Tibial artery (tissue), 4 donors: Measurements from ENCODE around the gene IFNA5.
A peak's percentile ranks its signal among the peaks of the same experiment; 100 is the strongest.

ENCODE experiments used
- DNase-seq, 2 donors: peaks; one replicate each; pipeline ENCODE4 v3.0.0-alpha.2; 2019
- H3K27ac ChIP-seq, 2 donors: fragments of 200-600 bp; sonication (generic) in 1 of 2; 1 replicate in 1 of 2; 2 replicates in 1 of 2; pipeline ENCODE4 v1.5.1; 2018 to 2019; ENCODE audit warnings: mild to moderate bottlenecking in 1 of 2
- H3K27me3 ChIP-seq, 2 donors: fragments of 200-600 bp; sonication (generic) in 1 of 2; one replicate each; pipeline versions ENCODE4 v1.5.1 to v1.6.0; 2016 to 2019
- H3K36me3 ChIP-seq, 3 donors: fragments of 200-600 bp; sonication (generic) in 2 of 3; one replicate each; pipeline ENCODE4 v1.5.1; 2016 to 2019; ENCODE audit warnings: mild to moderate bottlenecking in 2 of 3
- H3K4me1 ChIP-seq, 4 donors: fragments of 200-600 bp; sonication (generic) in 2 of 4; 1 replicate in 3 of 4; 2 replicates in 1 of 4; pipeline ENCODE4 v1.5.1; 2016 to 2019
- H3K4me3 ChIP-seq, 2 donors: fragments of 200-600 bp; sonication (generic) in 1 of 2; 1 replicate in 1 of 2; 2 replicates in 1 of 2; pipeline ENCODE4 v1.5.1; 2018 to 2019; ENCODE audit warnings: mild to moderate bottlenecking in 2 of 2
- H3K9me3 ChIP-seq, 3 donors: fragments of 200-600 bp; sonication (generic) in 1 of 3; one replicate each; pipeline ENCODE4 v1.5.1; 2016 to 2019
- CTCF ChIP-seq, 2 experiments: fragments of 200-600 bp in 1 of 2; fragments of 450-650 bp in 1 of 2; IDR thresholded peaks; one replicate each; pipeline ENCODE4 v1.5.1; 2017 to 2019; ENCODE audit warnings: antibody characterized with exemption in 2 of 2, mild to moderate bottlenecking in 1 of 2, moderate library complexity in 1 of 2
- intact Hi-C: fragments of 100-400 bp; cut with DNase I; formaldehyde crosslinking; loops from one replicate; pipeline ENCODE4 v1.15.0; 2023; ENCODE audit warnings: low total_unique reads

Gene IFNA5

GRCh38 chr9:21322911-21323461, 17.9 kb upstream of the IFNA5 start:
- DNase-seq: no peak
- no peaks in the 10 kb centered on the region for H3K27me3 ChIP-seq
- no peak overlapping the region for H3K4me3 ChIP-seq
- H3K27ac ChIP-seq: no peak overlapping the region
- H3K36me3 ChIP-seq: peaks cover 0 to 40% (median 18%) of the 10 kb centered on the region in 3 donors
- TF ChIP-seq CTCF (IDR thresholded peaks at IDR 0.05): no peak
- H3K9me3 ChIP-seq: no peaks in the 10 kb centered on the region
- H3K4me1 ChIP-seq: peaks cover 0 to 13% (median 2%) of the 10 kb centered on the region in 4 donors
- intact Hi-C loops: loop anchor here (5.0 to 10.0 kb wide), 2 partner anchors 72 to 469 kb away; no protein-coding TSS in a partner anchor

GRCh38 chr9:21320465-21320864, 15.4 kb upstream of the IFNA5 start:
- no peak overlapping the region for H3K27ac ChIP-seq
- no peak overlapping the region for H3K4me3 ChIP-seq
- no peaks in the 10 kb centered on the region for H3K9me3 ChIP-seq
- no peak for TF ChIP-seq CTCF (IDR thresholded peaks at IDR 0.05)
- no peak for DNase-seq
- intact Hi-C loops: loop anchor here (5.0 to 10.0 kb wide), 2 partner anchors 74 to 472 kb away; no protein-coding TSS in a partner anchor
- H3K27me3 ChIP-seq: no peaks in the 10 kb centered on the region
- peaks cover 0 to 13% (median 0%) of the 10 kb centered on the region in 4 donors for H3K4me1 ChIP-seq
- H3K36me3 ChIP-seq: peaks cover 0 to 40% (median 18%) of the 10 kb centered on the region in 3 donors

GRCh38 chr9:21317956-21318923, 13.1 kb upstream of the IFNA5 start:
- Histone ChIP-seq H3K9me3 (no peaks in the 10 kb centered on the region), H3K4me3 (no peak overlapping the region), H3K27ac (no peak overlapping the region), H3K27me3 (no peaks in the 10 kb centered on the region), H3K4me1 (peaks cover 0 to 13% (median 0%) of the 10 kb centered on the region in 4 donors), H3K36me3 (peaks cover 0 to 26% (median 10%) of the 10 kb centered on the region in 3 donors)
- peak; percentile 49 to 57 for TF ChIP-seq CTCF (IDR thresholded peaks at IDR 0.05)
- no peak for DNase-seq
- intact Hi-C loops: no loop called here

- TF ChIP-seq CTCF (IDR thresholded peaks at IDR 0.05): no peak
- peaks cover 0 to 13% (median 0%) of the 10 kb centered on the region in 4 donors for H3K4me1 ChIP-seq
- H3K36me3 ChIP-seq: peaks cover 0 to 12% (median 9%) of the 10 kb centered on the region in 3 donors
- no peak overlapping the region for H3K27ac ChIP-seq
- H3K9me3 ChIP-seq: no peaks in the 10 kb centered on the region
- intact Hi-C loops: no loop called here
- no peak overlapping the region for H3K4me3 ChIP-seq
- no peaks in the 10 kb centered on the region for H3K27me3 ChIP-seq
- DNase-seq: no peak
Observed at GRCh38 chr9:21316860-21317259, 11.7 kb upstream of the IFNA5 start.

- Histone ChIP-seq H3K36me3 (peaks cover 0 to 6% (median 2%) of the 10 kb centered on the region in 3 donors), H3K9me3 (no peaks in the 10 kb centered on the region), H3K27ac (no peak overlapping the region), H3K4me1 (peaks cover 0 to 13% (median 0%) of the 10 kb centered on the region in 4 donors), H3K4me3 (no peak overlapping the region), H3K27me3 (no peaks in the 10 kb centered on the region)
- intact Hi-C loops: no loop called here
- no peak for TF ChIP-seq CTCF (IDR thresholded peaks at IDR 0.05)
- DNase-seq: no peak
Observed at GRCh38 chr9:21316032-21316842, 11.1 kb upstream of the IFNA5 start.
